NCI-H82 (cell line): Measurements from ENCODE around the gene FAR1.

Experiments
- DNase-seq: peaks from one replicate; lab custom pipeline; 2025; lab: John Stamatoyannopoulos, UW

The FAR1 gene

DNA sequence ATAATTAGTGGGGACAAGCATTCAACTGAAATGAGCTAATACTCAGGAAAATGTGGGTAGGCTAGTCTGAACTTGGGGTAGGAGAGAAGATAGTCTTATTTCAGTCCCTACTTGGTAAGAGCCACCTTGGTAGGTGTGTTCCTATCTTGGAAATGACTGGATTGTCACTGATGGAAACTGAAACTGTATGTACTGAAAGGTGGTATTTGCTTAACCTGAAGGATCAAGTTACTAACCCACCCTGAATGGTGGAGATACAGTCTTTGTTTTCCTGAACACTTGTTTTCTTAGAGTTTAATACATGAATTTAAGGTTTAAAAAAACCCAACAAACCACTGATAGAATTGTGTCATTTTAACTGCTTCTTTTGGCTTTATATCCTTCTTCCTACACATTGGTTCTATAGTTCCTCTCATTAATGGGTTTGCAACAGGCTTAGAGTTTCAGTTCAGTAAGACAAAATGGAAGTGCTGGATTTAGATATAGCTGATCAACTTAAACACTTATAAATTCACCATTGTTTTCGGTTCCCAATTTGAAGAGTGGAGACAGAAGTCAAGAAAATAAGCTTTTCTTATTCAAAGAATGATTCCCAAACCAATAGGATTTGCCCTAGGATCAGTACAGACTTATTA, 4.2 kb downstream of the FAR1 start:
- DNase-seq = no peak

DNA sequence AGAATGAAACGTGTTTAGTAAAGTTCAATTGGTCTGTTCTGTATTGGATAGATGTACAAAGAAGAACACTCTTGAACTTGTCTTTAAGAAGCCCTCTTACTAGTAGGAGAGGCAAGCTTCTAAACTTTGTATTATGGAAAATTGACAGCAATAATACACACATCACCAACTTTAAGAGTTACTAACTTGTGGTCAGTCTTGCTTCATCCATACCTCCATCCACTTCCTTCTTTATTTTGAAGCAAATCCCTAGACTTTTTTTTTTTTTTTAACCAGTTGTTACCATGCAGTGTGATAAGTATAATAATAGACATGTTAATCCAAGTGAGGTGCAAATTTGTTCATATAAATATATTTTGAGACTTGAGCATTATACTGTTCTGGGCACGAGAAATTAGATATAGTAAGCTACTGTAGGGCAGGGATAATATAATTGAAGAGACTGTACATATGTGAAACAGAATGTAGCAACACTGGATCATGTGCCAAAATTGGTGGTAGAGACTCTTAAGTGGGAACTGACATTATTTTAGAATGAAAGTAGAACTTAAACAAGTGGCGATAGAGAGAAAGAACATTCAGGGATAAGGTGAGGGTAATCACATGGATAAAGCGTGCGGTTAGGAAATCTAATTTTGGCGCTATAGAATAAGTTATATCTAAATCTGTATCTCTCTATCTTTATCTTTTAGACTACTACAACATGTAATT, 6.5 kb downstream of the FAR1 start:
- no peak for DNase-seq

- DNase-seq = no peak
Observed at GRCh38 chr11:13676576-13676975, 8.1 kb downstream of the FAR1 start.

DNA sequence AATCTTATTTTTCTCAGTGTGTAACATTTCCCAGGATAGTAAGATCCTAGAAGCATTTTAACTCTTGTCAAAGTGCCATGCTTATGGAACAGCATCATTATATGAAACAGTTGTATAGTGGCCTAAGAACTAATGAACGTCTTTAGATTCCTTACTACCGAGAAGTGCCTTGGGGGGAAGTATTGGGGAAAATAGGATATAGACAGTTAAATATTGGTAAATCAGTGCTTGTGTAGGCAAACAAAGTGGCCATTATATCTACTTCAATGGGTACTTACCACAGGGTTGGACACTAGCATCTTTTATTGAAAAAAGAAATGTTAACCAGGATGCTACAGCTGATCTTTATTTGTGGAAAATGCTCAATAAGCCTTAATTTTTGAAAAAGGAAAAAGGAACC, 11.3 kb downstream of the FAR1 start:
- DNase-seq = no peak

DNA sequence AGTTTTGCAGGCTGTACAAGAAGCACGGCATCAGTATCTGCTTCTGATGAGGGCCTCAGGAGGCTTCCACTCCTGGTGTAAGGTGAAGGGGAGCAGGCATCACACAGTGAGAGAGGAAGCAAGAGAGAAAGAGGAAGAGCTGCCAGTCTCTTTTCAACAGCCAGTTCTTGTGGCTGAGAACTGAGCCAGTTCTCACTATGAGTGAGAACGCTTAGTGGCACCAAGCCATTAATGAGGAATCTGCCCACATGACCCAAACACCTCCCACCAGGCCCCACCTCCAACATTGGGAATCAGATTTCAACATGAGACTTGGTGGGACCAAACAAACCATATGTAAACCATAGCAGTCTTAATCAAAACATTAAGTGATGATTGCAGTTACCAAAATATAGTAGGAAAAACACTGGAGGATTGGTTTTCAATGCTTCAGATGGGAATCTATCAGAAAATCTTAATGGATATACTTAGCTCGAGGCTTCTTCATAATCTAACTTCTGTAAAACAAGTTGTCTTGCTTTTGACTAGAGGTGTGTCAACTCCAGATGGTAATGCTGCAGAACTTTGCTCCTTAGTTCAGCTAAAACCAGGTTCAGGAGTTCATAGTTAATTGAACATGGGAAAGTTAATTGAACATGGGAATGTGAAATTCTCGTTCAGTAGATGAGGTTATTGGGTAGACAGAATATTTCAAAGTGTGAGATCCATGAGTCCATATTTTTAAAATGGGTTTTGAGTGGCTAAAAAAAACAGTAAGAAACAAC, 12.2 kb downstream of the FAR1 start:
- DNase-seq = no peak

DNA sequence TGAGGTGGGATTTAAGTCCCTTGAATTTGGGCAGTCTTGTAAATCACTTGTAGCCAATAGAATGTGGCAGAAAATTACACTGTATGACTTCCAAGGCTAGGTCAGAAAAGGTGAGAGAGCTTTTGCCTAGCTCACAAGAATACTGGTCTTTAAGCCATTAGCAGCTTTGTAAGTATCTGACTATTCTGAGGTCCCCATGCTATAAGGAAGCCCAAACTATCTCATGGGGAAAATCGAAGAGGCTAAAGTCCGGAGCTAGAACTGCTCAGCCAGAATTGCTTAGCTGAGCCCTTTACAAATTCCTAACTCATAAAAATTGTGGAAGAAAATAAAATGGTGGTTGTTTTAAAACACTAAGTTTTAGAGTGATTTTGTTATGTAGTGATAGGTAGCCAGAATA, 13.0 kb downstream of the FAR1 start:
- DNase-seq = no peak

GRCh38 chr11:13682212-13682611, 13.7 kb downstream of the FAR1 start:
- no peak for DNase-seq

- DNase-seq = no peak
Observed at GRCh38 chr11:13685461-13686108, 17.1 kb downstream of the FAR1 start.

GRCh38 chr11:13686776-13687175, 18.3 kb downstream of the FAR1 start:
- no peak for DNase-seq

- no peak for DNase-seq
Observed at GRCh38 chr11:13687271-13687670, 18.8 kb downstream of the FAR1 start.

- no peak for DNase-seq
Observed at GRCh38 chr11:13691286-13691899, 22.9 kb downstream of the FAR1 start.

DNA sequence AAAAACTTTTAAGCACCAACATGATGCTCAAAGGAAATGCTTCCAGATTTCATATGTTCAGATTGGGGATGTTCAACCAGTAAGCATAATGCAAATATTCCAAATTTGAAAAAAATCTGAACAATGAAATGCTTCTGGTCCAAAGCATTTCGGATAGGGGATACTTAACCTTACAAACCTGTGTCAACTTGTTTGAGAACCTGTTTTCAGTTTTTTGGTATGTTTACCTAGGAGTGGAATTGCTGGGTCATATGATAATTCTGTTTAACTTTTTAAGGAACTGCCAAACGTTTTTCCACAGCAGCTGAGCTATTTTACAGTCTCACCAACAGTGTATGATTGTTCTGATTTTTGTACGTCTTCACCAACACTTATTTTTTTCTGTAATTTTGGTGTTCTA, 23.7 kb downstream of the FAR1 start:
- DNase-seq = no peak

DNA sequence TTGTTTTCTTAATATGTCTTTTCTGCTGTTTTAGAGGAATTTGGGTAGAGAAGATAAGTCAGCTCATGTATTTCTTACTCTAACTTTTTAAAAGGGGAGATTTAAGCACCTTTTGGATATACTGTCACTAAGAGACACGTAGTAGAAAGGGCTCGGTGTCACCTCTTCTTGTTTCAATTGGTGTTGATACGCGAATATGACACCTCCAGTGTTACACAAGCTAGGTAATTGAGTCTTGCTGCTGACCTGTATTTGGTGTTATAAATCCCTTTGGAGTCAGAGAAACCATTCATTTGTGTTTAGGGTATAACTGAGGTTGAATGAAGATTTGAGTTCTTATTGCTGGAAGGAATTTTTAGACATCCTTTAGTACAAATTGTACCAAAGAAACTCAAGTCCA, 25.6 kb downstream of the FAR1 start:
- no peak for DNase-seq

GRCh38 chr11:13695886-13696285, 27.4 kb downstream of the FAR1 start:
- no peak for DNase-seq

GRCh38 chr11:13697710-13698109, 29.2 kb downstream of the FAR1 start:
- DNase-seq = no peak

- no peak for DNase-seq
Observed at GRCh38 chr11:13698132-13698531, 29.7 kb downstream of the FAR1 start.

- no peak for DNase-seq
Observed at GRCh38 chr11:13699041-13699440, 30.6 kb downstream of the FAR1 start.

DNA sequence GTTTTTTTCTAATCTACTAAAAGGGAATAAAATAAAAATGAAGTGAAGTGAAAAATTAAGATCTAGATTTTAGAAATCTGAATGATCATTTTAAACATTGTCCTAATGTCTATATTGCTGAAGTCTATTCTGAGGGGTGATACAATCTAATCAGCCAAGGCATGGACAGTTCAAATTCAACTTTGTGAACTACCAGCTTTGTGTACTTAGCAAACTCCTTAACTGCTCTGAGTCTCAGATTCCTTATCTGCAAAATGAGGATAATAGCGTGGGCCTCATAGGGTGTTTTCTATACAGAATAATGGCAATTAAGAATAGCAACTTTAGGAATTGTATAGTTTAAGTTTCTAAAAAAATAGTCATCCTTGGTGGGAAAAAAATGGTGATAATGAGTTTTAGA, 31.4 kb downstream of the FAR1 start:
- no peak for DNase-seq

- DNase-seq = no peak
Observed at GRCh38 chr11:13701506-13701905, 33.0 kb downstream of the FAR1 start.

GRCh38 chr11:13702071-13702470, 33.6 kb downstream of the FAR1 start:
- DNase-seq = no peak

GRCh38 chr11:13705710-13706109, 37.2 kb downstream of the FAR1 start:
- no peak for DNase-seq

GRCh38 chr11:13713982-13714381, 45.5 kb downstream of the FAR1 start:
- DNase-seq = no peak
